Measurements from ENCODE around the gene CHRNA1.

The CHRNA1 gene

DNA sequence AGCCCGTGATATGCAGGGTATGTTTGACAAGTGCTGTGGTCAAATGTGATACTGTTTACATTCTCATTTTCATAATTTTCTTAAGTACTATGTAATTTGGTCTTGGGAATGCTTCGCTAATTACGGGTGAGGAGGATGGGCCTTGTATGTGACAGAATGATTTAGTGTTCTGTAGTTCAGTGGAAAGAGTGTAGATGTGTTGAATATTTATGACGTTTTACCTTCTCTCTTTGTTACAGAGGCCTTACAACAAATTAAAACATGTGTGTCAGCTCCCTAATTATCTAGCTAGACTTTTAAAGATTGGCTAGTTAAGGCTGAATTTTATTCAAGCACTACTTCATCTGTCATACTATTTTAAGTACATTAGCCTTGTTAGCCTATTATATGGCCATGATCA, 10.6 kb upstream of the CHRNA1 start:
- no peak overlapping the region for H3K27ac ChIP-seq (ENCODE audit: low read depth, low read length)
- H3K79me2 ChIP-seq (ENCODE audit: control insufficient read depth, insufficient read depth, low read length, unreplicated experiment): no peaks in the 10 kb centered on the region
- H3K4me3 ChIP-seq (ENCODE audit: low read depth, low read length): no peak overlapping the region
- no peaks in the 10 kb centered on the region for H3K27me3 ChIP-seq (ENCODE audit: insufficient read depth, low read length)
- no peaks in the 10 kb centered on the region for H3K36me3 ChIP-seq (ENCODE audit: insufficient read depth, low read length)
- H2AFZ ChIP-seq (ENCODE audit: low read length, unreplicated experiment): no peak overlapping the region
- peaks cover 23% of the 10 kb centered on the region for H3K4me1 ChIP-seq (ENCODE audit: control insufficient read depth, insufficient read depth, low read length, unreplicated experiment)

DNA sequence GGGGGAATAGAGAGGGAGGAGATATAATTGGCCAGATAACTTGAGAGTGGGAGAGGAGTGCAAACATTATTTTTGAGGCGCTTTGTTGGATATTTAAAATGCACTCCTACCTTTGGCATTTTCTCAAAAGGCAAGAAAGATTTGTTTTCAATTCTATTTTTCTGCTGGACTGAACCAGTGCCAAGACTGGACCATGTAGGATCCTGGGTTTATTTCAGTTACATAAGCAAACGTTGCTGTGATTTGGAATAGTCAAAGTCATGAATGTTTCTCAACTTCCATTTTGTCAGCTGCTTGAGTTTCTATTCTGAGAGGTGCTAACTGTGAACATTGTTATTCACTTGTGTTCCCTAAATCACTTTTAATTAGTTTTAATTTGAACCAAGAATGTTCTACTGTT, 8.9 kb upstream of the CHRNA1 start:
- H3K36me3 ChIP-seq (ENCODE audit: insufficient read depth, low read length): no peaks in the 10 kb centered on the region
- H3K4me1 ChIP-seq (ENCODE audit: control insufficient read depth, insufficient read depth, low read length, unreplicated experiment): peaks cover 9% of the 10 kb centered on the region
- H2AFZ ChIP-seq (ENCODE audit: low read length, unreplicated experiment): no peak overlapping the region
- H3K27ac ChIP-seq (ENCODE audit: low read depth, low read length): no peak overlapping the region
- H3K4me3 ChIP-seq (ENCODE audit: low read depth, low read length): no peak overlapping the region
- H3K79me2 ChIP-seq (ENCODE audit: control insufficient read depth, insufficient read depth, low read length, unreplicated experiment): no peaks in the 10 kb centered on the region
- no peaks in the 10 kb centered on the region for H3K27me3 ChIP-seq (ENCODE audit: insufficient read depth, low read length)

DNA sequence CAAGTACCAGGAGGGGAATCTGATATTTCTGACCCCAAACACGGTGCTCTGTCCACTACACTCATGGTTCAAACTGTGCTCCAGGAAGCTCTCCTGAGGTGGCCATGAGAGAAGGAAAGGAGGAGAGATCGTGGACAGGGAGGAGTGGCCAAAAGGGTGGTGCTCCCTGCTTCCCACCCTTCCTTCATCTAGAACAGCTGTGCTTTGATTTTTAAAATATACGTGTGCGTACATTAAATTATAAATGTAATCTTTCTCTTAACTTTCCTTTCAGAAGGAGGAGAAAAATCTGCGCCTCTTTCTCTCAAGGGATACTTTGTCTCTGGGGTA, 8.2 kb upstream of the CHRNA1 start:
- H3K36me3 ChIP-seq (ENCODE audit: insufficient read depth, low read length): no peaks in the 10 kb centered on the region
- no peak overlapping the region for H3K4me3 ChIP-seq (ENCODE audit: low read depth, low read length)
- H3K27ac ChIP-seq (ENCODE audit: low read depth, low read length): peak overlapping the region; percentile 3; the same call in 1 of the 2 replicates
- no peak overlapping the region for H2AFZ ChIP-seq (ENCODE audit: low read length, unreplicated experiment)
- H3K27me3 ChIP-seq (ENCODE audit: insufficient read depth, low read length): no peaks in the 10 kb centered on the region
- peaks cover 4% of the 10 kb centered on the region for H3K4me1 ChIP-seq (ENCODE audit: control insufficient read depth, insufficient read depth, low read length, unreplicated experiment)
- no peaks in the 10 kb centered on the region for H3K79me2 ChIP-seq (ENCODE audit: control insufficient read depth, insufficient read depth, low read length, unreplicated experiment)

DNA sequence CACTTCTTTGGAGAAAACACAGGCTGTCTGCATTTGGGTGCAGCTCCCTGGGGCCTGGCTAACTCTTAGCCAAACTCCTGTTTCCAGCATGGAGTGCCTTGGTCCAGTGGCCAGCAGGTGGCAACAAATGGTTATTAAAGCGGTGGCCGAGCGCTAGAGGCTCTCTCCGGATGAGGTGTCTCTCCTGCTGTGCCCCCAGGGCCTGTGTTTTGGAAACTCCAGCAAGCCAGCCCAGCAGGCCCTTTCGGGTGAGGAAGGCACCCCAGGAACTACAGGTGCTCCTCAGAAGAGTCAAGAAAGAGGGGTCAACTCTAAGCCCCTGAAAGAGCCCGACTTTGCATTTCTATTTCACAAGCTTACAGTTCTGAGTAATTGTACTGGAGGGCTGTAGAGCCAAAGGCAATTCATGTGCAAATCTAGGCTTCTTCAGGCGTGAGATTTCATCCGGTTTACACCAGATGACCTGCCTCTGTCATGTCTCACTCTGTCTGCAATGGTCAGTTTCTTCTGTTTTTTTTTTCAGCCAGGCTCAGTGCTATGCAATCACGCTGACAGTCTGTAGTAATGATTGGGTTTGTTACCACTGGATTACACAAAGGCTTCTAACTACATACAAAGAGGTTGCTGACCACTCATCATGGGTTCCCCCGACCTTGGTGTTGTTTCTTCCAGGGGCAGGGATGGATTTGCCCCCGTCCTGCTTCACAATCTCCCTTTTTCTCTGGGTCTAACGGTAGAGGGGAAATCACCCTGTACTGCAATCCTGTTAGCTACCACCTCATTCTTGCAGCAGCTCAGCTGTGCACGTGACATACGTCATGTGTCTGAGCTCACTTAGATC, 7.6 kb upstream of the CHRNA1 start:
- Histone ChIP-seq H3K27me3 (ENCODE audit: insufficient read depth, low read length) (no peaks in the 10 kb centered on the region), H3K4me1 (ENCODE audit: control insufficient read depth, insufficient read depth, low read length, unreplicated experiment) (peaks cover 4% of the 10 kb centered on the region), H3K79me2 (ENCODE audit: control insufficient read depth, insufficient read depth, low read length, unreplicated experiment) (no peaks in the 10 kb centered on the region), H3K27ac (ENCODE audit: low read depth, low read length) (peak overlapping the region; percentile 3; the same call in 1 of the 2 replicates), H2AFZ (ENCODE audit: low read length, unreplicated experiment) (peak overlapping the region; percentile 74), H3K4me3 (ENCODE audit: low read depth, low read length) (no peak overlapping the region), H3K36me3 (ENCODE audit: insufficient read depth, low read length) (no peaks in the 10 kb centered on the region)

DNA sequence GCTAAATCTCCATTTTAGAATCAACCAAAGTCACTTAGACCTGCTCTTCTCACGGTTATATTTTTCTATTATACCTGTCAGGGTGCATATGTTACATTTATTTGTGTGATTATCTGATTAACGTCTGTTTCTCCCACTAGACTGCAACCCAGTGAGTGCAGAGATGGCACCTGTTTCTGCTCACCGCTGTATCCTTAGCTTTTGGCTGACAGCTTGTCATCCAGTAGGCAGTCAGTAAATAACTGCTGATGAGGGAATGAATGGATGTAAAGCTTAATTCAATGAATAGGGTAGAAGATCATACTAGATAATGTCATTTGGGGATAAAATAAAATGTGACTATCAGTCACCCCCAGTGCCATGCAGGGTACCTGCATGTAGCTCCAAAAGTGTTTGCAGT, 6.9 kb upstream of the CHRNA1 start:
- Histone ChIP-seq H2AFZ (ENCODE audit: low read length, unreplicated experiment) (no peak overlapping the region), H3K4me3 (ENCODE audit: low read depth, low read length) (no peak overlapping the region), H3K36me3 (ENCODE audit: insufficient read depth, low read length) (no peaks in the 10 kb centered on the region), H3K27ac (ENCODE audit: low read depth, low read length) (no peak overlapping the region), H3K27me3 (ENCODE audit: insufficient read depth, low read length) (no peaks in the 10 kb centered on the region), H3K4me1 (ENCODE audit: control insufficient read depth, insufficient read depth, low read length, unreplicated experiment) (peaks cover 4% of the 10 kb centered on the region), H3K79me2 (ENCODE audit: control insufficient read depth, insufficient read depth, low read length, unreplicated experiment) (no peaks in the 10 kb centered on the region)

DNA sequence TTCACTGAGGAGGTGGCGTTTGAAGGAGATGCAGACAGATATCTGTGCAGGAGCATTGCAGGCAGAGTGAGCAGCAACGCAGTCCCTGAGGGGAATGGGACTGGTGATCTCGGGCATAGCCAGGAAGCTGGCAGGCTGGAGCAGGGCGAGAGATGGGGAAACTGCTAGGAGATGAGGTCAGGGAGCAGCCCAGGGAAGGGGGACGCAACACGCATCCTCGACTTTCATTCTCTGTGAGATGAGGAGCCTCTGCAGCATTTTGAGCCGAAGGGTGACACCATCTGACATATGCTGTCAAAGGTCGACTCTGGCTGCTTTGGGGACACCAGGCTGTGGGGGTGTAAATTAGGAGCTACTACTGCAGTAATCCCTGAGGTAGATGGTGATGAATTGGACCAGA, 4.3 kb upstream of the CHRNA1 start:
- Histone ChIP-seq H2AFZ (ENCODE audit: low read length, unreplicated experiment) (no peak overlapping the region), H3K27ac (ENCODE audit: low read depth, low read length) (no peak overlapping the region), H3K4me1 (ENCODE audit: control insufficient read depth, insufficient read depth, low read length, unreplicated experiment) (peaks cover 4% of the 10 kb centered on the region), H3K27me3 (ENCODE audit: insufficient read depth, low read length) (no peaks in the 10 kb centered on the region), H3K36me3 (ENCODE audit: insufficient read depth, low read length) (no peaks in the 10 kb centered on the region), H3K4me3 (ENCODE audit: low read depth, low read length) (no peak overlapping the region), H3K79me2 (ENCODE audit: control insufficient read depth, insufficient read depth, low read length, unreplicated experiment) (no peaks in the 10 kb centered on the region)

DNA sequence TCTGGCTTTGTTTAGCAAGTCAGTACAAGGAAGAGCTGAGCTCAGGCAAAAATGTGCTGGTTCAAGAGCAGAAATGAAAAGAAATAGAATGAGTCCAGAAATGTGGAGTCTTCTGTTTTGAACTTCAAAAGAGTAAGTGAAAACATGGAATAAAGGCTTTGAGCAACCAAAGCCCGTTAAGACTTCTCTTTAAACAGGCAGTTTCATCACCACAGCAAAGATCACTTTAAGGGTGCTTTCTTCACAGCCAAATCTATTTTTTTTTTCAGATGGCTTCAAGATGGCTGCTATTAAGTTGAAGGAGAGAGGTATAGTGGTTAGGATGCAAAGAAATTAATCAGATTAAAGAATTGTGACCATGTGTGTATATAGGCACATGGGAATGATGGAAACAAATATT, 2.0 kb upstream of the CHRNA1 start:
- H3K79me2 ChIP-seq (ENCODE audit: control insufficient read depth, insufficient read depth, low read length, unreplicated experiment): no peaks in the 10 kb centered on the region
- no peaks in the 10 kb centered on the region for H3K36me3 ChIP-seq (ENCODE audit: insufficient read depth, low read length)
- H3K27me3 ChIP-seq (ENCODE audit: insufficient read depth, low read length): no peaks in the 10 kb centered on the region
- H3K27ac ChIP-seq (ENCODE audit: low read depth, low read length): no peak overlapping the region
- no peaks in the 10 kb centered on the region for H3K4me1 ChIP-seq (ENCODE audit: control insufficient read depth, insufficient read depth, low read length, unreplicated experiment)
- no peak overlapping the region for H2AFZ ChIP-seq (ENCODE audit: low read length, unreplicated experiment)
- H3K4me3 ChIP-seq (ENCODE audit: low read depth, low read length): no peak overlapping the region

DNA sequence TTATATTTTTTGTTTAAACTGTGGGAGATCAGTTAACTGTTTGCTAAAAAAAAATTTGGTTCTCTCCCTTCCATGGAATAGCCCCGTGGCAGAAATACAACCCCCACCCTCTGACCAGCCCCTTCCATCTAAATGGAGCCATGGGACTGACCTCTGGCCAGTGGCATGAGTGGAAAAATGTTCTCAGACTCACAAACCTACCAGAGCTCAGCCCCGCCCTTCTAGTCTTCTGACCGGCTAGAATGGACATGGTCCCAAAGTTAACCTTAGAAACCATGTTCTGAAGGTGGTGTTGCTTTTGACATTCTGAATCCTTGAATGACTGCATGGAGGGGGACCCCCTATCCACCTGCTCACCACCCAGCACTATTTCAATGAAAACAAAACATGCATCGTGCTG, 1.3 kb upstream of the CHRNA1 start:
- no peak overlapping the region for H2AFZ ChIP-seq (ENCODE audit: low read length, unreplicated experiment)

DNA sequence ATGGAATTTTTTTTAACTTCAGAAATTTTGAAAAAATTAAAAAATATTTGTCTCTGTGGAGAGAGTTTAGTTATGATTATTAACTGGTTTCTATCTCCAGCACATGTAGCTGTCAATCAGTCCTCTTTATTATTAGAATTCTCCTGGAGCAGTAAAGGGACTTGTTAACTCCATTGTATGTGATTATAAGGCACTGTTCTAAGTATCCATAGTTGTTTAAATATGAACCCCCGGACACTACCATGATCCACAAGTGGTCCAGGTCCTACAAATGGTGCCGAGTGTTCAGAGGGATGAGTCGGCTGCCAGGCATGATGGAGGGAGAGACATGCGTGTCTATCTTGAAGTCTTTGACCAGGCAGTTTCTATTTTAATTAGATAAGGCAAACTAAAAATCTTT, 492 bp downstream of the CHRNA1 start:
- Histone ChIP-seq H3K4me3 (ENCODE audit: low read depth, low read length) (no peak overlapping the region), H3K79me2 (ENCODE audit: control insufficient read depth, insufficient read depth, low read length, unreplicated experiment) (no peaks in the 10 kb centered on the region), H2AFZ (ENCODE audit: low read length, unreplicated experiment) (no peak overlapping the region), H3K27ac (ENCODE audit: low read depth, low read length) (no peak overlapping the region), H3K27me3 (ENCODE audit: insufficient read depth, low read length) (no peaks in the 10 kb centered on the region), H3K4me1 (ENCODE audit: control insufficient read depth, insufficient read depth, low read length, unreplicated experiment) (no peaks in the 10 kb centered on the region), H3K36me3 (ENCODE audit: insufficient read depth, low read length) (no peaks in the 10 kb centered on the region)

More for the DNA sequence above, 1.3 kb upstream of the CHRNA1 start:
- Histone ChIP-seq H3K27ac (ENCODE audit: low read depth, low read length) (no peak overlapping the region), H3K27me3 (ENCODE audit: insufficient read depth, low read length) (no peaks in the 10 kb centered on the region), H3K79me2 (ENCODE audit: control insufficient read depth, insufficient read depth, low read length, unreplicated experiment) (no peaks in the 10 kb centered on the region), H3K4me3 (ENCODE audit: low read depth, low read length) (no peak overlapping the region), H3K36me3 (ENCODE audit: insufficient read depth, low read length) (no peaks in the 10 kb centered on the region), H3K4me1 (ENCODE audit: control insufficient read depth, insufficient read depth, low read length, unreplicated experiment) (no peaks in the 10 kb centered on the region)

DNA sequence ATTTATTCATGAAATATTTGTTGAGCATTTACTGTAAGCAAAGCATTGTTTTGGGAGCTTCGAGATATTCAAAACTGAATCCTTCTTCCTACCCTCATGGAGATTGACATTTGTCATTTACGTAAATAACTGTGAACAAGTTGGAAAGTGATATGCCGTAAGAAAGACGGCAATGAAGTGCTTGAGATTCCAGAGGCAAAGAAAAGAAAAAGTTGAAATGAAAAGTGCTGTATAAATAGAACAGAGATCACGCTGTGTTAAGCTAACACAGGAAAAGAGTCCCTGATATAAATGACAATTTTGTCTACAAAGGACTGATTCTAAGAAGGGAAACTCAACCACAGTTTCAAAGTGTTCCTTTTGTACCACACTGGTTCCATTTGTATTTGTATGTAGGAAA, 1.8 kb downstream of the CHRNA1 start:
- Histone ChIP-seq H3K36me3 (ENCODE audit: insufficient read depth, low read length) (no peaks in the 10 kb centered on the region), H3K79me2 (ENCODE audit: control insufficient read depth, insufficient read depth, low read length, unreplicated experiment) (no peaks in the 10 kb centered on the region), H3K27ac (ENCODE audit: low read depth, low read length) (no peak overlapping the region), H3K4me1 (ENCODE audit: control insufficient read depth, insufficient read depth, low read length, unreplicated experiment) (no peaks in the 10 kb centered on the region), H3K27me3 (ENCODE audit: insufficient read depth, low read length) (no peaks in the 10 kb centered on the region), H3K4me3 (ENCODE audit: low read depth, low read length) (no peak overlapping the region), H2AFZ (ENCODE audit: low read length, unreplicated experiment) (no peak overlapping the region)

DNA sequence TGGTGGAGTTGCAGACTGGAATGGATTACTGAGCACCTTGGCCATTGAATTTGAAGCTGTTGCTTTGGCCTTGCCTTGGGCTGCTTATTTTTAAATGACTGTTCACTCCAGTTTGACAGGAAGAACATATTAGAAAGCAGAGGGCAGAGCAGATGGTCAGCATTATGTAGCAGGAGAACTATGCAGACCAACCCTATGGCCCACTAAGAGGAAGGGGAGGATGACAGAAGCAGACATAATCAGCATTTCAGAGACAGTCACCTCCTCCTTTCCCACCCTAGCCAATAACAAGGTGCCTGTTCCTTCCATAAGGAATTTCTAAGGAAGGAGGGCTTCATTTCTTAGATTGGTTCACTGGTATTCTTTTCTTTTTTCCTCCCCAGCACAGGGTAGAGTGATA, 2.4 kb downstream of the CHRNA1 start:
- H3K79me2 ChIP-seq (ENCODE audit: control insufficient read depth, insufficient read depth, low read length, unreplicated experiment): no peaks in the 10 kb centered on the region
- no peaks in the 10 kb centered on the region for H3K27me3 ChIP-seq (ENCODE audit: insufficient read depth, low read length)

More for the DNA sequence above, 2.4 kb downstream of the CHRNA1 start:
- Histone ChIP-seq H3K4me3 (ENCODE audit: low read depth, low read length) (no peak overlapping the region), H2AFZ (ENCODE audit: low read length, unreplicated experiment) (no peak overlapping the region), H3K36me3 (ENCODE audit: insufficient read depth, low read length) (no peaks in the 10 kb centered on the region), H3K4me1 (ENCODE audit: control insufficient read depth, insufficient read depth, low read length, unreplicated experiment) (no peaks in the 10 kb centered on the region), H3K27ac (ENCODE audit: low read depth, low read length) (no peak overlapping the region)

All from ACC112 (cell line).